ENCODE results near the gene PPFIA3. TPM values are rescaled to one million over a fixed set of nuclear protein-coding genes. Genes with fewer than 3 reads are reported as not detected.
A peak's percentile ranks its signal among the peaks of the same experiment; 100 is the strongest.

Gene PPFIA3
- total RNA-seq, 1 donor = 1.1 TPM

DNA sequence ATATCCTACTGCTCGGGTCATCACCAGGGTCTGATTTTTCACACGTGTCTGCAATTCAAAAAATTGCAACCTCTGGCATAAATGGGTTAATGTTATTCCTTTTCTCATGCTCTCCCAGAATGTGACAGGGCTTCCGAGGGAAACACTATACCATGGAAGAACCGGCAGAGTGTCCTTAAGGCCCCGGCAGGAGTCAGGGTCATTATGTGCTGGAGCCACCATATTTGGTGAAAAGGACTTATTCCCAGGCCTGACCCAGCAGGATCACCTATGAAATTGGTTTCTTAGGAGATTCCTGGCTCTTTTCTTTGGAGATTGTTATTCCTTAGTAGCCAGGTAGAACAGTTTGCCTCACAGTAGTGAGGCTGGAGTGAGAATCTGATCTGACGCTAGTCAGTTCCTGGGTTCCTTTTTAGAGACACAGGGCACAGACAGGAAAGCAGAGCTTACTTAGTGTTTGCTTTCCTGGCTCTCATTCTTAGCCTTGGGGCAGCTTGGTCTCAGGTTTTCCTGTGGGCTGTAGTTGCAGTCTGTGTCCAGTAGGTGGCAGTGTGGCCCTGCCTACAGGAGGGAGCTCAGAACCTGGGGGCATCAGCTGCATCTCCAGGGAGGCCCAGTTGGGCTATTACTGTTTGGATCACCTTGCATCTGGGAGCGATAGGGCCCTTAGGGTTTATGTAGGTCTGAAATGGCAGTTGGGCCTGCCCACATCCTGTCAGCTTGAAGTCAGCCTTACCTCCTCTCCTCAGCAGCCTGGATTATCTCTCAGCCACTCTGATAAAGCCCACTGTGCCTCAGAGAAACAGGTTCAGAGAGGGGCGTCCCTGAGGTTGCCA, 21.7 kb upstream of the PPFIA3 start:
- H3K36me3 ChIP-seq (ENCODE audit: insufficient read depth, low read length) = peaks cover 82% of the 10 kb centered on the region
- no peaks in the 10 kb centered on the region for H3K27me3 ChIP-seq (ENCODE audit: insufficient read depth, low read length)
- peak; percentile 97 for DNase-seq (ENCODE audit: insufficient read length, low spot score, missing footprints)
- H2AFZ ChIP-seq (ENCODE audit: low read length) = no peak overlapping the region
- H3K9me3 ChIP-seq (ENCODE audit: low read depth, low read length) = no peaks in the 10 kb centered on the region
- peaks cover 77% of the 10 kb centered on the region for H3K79me2 ChIP-seq (ENCODE audit: insufficient read depth, low read length)
- H3K4me2 ChIP-seq (ENCODE audit: insufficient read depth, low read length) = no peak overlapping the region
- TF ChIP-seq, protein P1, sequence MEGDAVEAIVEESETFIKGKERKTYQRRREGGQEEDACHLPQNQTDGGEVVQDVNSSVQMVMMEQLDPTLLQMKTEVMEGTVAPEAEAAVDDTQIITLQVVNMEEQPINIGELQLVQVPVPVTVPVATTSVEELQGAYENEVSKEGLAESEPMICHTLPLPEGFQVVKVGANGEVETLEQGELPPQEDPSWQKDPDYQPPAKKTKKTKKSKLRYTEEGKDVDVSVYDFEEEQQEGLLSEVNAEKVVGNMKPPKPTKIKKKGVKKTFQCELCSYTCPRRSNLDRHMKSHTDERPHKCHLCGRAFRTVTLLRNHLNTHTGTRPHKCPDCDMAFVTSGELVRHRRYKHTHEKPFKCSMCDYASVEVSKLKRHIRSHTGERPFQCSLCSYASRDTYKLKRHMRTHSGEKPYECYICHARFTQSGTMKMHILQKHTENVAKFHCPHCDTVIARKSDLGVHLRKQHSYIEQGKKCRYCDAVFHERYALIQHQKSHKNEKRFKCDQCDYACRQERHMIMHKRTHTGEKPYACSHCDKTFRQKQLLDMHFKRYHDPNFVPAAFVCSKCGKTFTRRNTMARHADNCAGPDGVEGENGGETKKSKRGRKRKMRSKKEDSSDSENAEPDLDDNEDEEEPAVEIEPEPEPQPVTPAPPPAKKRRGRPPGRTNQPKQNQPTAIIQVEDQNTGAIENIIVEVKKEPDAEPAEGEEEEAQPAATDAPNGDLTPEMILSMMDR (IDR thresholded peaks at IDR 0.05; ENCODE audit: extremely low read depth, low read depth, low read length) = peak; percentile 98
- H3K4me3 ChIP-seq (ENCODE audit: insufficient read depth, low read length) = no peak overlapping the region
- no peak overlapping the region for H3K27ac ChIP-seq (ENCODE audit: low read depth, low read length)
- no peaks in the 10 kb centered on the region for H3K4me1 ChIP-seq (ENCODE audit: insufficient read depth, low read length)
- H4K20me1 ChIP-seq (ENCODE audit: insufficient read depth, low read length) = peaks cover 60% of the 10 kb centered on the region

DNA sequence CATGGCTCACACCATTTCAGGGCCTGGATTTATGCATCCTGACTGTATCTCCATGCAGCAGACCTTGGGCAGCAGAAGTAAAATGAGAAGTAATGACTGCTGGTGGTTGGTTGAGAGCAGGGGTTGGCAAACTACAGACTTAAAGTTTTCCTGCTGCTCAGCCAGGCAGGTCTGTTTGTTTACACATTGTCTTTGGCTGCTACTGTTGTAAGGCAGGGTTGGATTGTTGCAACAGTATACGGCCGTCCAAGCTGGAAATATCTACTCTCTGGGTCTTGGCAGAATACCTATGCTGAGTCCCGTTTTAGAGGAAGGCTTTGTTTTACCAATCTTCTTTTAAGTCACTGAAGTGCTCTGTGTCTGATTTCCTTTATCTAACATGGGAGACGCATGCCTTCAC, 20.5 kb upstream of the PPFIA3 start:
- peak; percentile 30 for DNase-seq (ENCODE audit: insufficient read length, low spot score, missing footprints)
- Histone ChIP-seq H3K4me3 (ENCODE audit: insufficient read depth, low read length) (no peak overlapping the region), H3K4me1 (ENCODE audit: insufficient read depth, low read length) (no peaks in the 10 kb centered on the region), H3K27me3 (ENCODE audit: insufficient read depth, low read length) (no peaks in the 10 kb centered on the region), H2AFZ (ENCODE audit: low read length) (no peak overlapping the region), H3K79me2 (ENCODE audit: insufficient read depth, low read length) (peaks cover 72% of the 10 kb centered on the region), H3K36me3 (ENCODE audit: insufficient read depth, low read length) (peaks cover 81% of the 10 kb centered on the region), H3K9me3 (ENCODE audit: low read depth, low read length) (no peaks in the 10 kb centered on the region), H3K27ac (ENCODE audit: low read depth, low read length) (no peak overlapping the region), H4K20me1 (ENCODE audit: insufficient read depth, low read length) (peaks cover 59% of the 10 kb centered on the region), H3K4me2 (ENCODE audit: insufficient read depth, low read length) (no peak overlapping the region)
- TF ChIP-seq, protein P1 (IDR thresholded peaks at IDR 0.05; ENCODE audit: extremely low read depth, low read depth, low read length) = no peak

DNA sequence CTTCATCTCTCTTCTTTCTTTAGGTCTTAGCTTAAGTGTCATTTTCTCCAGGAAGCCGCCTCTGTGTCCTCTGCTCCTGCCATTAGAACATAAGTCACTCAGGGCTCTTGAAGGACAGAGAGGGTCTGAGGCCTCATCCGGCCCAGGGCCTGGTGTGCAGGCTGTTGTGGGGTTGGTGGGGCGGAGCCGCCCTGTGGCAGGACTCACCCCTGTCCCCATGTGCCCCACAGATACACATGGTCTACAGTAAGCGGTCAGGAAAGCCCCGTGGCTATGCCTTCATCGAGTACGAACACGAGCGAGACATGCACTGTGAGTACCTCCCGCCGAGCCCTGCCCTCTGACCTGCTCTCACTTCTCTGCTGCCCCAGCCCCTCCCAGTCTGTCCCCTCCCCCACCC, 18.2 kb upstream of the PPFIA3 start:
- no peaks in the 10 kb centered on the region for H3K4me1 ChIP-seq (ENCODE audit: insufficient read depth, low read length)
- H3K27ac ChIP-seq (ENCODE audit: low read depth, low read length) = no peak overlapping the region
- H3K9me3 ChIP-seq (ENCODE audit: low read depth, low read length) = no peaks in the 10 kb centered on the region
- H3K4me3 ChIP-seq (ENCODE audit: insufficient read depth, low read length) = no peak overlapping the region
- peak; percentile 22 for DNase-seq (ENCODE audit: insufficient read length, low spot score, missing footprints)
- H3K79me2 ChIP-seq (ENCODE audit: insufficient read depth, low read length) = peaks cover 56% of the 10 kb centered on the region
- no peaks in the 10 kb centered on the region for H3K27me3 ChIP-seq (ENCODE audit: insufficient read depth, low read length)
- TF ChIP-seq, protein P1 (IDR thresholded peaks at IDR 0.05; ENCODE audit: extremely low read depth, low read depth, low read length) = no peak
- H4K20me1 ChIP-seq (ENCODE audit: insufficient read depth, low read length) = peaks cover 47% of the 10 kb centered on the region
- peaks cover 79% of the 10 kb centered on the region for H3K36me3 ChIP-seq (ENCODE audit: insufficient read depth, low read length)
- no peak overlapping the region for H2AFZ ChIP-seq (ENCODE audit: low read length)
- no peak overlapping the region for H3K4me2 ChIP-seq (ENCODE audit: insufficient read depth, low read length)

DNA sequence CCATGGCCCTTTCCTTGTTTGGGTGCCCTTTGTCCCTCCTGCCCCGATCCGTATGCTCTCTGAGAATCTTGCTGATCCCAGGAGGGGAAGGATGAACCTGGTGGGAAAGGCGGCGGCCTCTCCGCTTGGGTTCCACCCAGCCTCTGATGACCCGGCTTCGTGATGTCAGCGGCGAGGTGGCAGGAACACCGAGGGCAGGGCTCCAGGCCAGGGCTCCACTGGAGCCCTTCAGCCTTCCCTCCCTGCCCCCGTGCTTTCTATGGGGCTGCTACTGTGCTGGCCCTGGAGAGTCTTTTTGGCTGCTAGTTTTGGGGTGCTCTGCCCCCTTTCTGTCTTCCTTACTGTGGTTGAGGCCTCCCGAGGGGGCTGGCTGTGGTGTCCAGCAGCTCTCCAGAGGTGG, 17.0 kb upstream of the PPFIA3 start:
- no peaks in the 10 kb centered on the region for H3K9me3 ChIP-seq (ENCODE audit: low read depth, low read length)
- TF ChIP-seq, protein P1 (IDR thresholded peaks at IDR 0.05; ENCODE audit: extremely low read depth, low read depth, low read length) = no peak
- H2AFZ ChIP-seq (ENCODE audit: low read length) = no peak overlapping the region
- peaks cover 79% of the 10 kb centered on the region for H3K36me3 ChIP-seq (ENCODE audit: insufficient read depth, low read length)
- H3K27ac ChIP-seq (ENCODE audit: low read depth, low read length) = no peak overlapping the region
- no peak overlapping the region for H3K4me3 ChIP-seq (ENCODE audit: insufficient read depth, low read length)
- peaks cover 58% of the 10 kb centered on the region for H4K20me1 ChIP-seq (ENCODE audit: insufficient read depth, low read length)
- H3K27me3 ChIP-seq (ENCODE audit: insufficient read depth, low read length) = no peaks in the 10 kb centered on the region
- H3K4me2 ChIP-seq (ENCODE audit: insufficient read depth, low read length) = no peak overlapping the region
- no peaks in the 10 kb centered on the region for H3K4me1 ChIP-seq (ENCODE audit: insufficient read depth, low read length)
- peaks cover 55% of the 10 kb centered on the region for H3K79me2 ChIP-seq (ENCODE audit: insufficient read depth, low read length)
- peak; percentile 70 for DNase-seq (ENCODE audit: insufficient read length, low spot score, missing footprints)

Measured in osteoblast (primary cell).